Measurements from ENCODE around the gene SMG6. TPM values are rescaled to one million over a fixed set of nuclear protein-coding genes. Genes with fewer than 3 reads are reported as not detected.

SMG6 gene
- total and polyA plus RNA-seq, 2 of the 8 experiments (the other 6 are each of a cell fraction or from before 2014, with no cell fraction given), result 18.5 to 25.2 TPM

DNA sequence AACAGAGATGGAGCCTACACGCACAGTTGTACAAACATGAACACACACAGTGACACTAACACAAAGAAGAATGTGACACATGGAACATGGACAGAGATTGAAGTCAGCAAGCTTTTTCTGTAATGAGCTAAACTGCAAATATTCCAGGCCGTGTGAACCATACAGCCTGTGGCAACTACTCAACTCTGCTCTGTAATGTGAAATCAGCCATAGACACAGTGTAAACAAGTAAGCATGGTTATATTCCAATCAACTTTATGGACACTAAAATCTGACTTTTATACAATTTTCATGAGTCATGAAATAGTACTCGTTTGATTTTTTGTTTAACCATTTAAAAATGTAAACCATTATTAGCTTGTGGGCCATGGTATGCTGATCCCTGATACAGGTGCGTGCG lies 120.2 kb downstream of the SMG6 start (continued):
- TF ChIP-seq GTF2F1 (IDR thresholded peaks at IDR 0.05; ENCODE audit: borderline replicate concordance, low read depth, low read length) (no peak), CHD2 (IDR thresholded peaks at IDR 0.05; ENCODE audit: low read length) (no peak), GABPA (IDR thresholded peaks at IDR 0.05; ENCODE audit: borderline replicate concordance, insufficient read depth, low read length) (no peak)
- TF ChIP-seq, protein P1, sequence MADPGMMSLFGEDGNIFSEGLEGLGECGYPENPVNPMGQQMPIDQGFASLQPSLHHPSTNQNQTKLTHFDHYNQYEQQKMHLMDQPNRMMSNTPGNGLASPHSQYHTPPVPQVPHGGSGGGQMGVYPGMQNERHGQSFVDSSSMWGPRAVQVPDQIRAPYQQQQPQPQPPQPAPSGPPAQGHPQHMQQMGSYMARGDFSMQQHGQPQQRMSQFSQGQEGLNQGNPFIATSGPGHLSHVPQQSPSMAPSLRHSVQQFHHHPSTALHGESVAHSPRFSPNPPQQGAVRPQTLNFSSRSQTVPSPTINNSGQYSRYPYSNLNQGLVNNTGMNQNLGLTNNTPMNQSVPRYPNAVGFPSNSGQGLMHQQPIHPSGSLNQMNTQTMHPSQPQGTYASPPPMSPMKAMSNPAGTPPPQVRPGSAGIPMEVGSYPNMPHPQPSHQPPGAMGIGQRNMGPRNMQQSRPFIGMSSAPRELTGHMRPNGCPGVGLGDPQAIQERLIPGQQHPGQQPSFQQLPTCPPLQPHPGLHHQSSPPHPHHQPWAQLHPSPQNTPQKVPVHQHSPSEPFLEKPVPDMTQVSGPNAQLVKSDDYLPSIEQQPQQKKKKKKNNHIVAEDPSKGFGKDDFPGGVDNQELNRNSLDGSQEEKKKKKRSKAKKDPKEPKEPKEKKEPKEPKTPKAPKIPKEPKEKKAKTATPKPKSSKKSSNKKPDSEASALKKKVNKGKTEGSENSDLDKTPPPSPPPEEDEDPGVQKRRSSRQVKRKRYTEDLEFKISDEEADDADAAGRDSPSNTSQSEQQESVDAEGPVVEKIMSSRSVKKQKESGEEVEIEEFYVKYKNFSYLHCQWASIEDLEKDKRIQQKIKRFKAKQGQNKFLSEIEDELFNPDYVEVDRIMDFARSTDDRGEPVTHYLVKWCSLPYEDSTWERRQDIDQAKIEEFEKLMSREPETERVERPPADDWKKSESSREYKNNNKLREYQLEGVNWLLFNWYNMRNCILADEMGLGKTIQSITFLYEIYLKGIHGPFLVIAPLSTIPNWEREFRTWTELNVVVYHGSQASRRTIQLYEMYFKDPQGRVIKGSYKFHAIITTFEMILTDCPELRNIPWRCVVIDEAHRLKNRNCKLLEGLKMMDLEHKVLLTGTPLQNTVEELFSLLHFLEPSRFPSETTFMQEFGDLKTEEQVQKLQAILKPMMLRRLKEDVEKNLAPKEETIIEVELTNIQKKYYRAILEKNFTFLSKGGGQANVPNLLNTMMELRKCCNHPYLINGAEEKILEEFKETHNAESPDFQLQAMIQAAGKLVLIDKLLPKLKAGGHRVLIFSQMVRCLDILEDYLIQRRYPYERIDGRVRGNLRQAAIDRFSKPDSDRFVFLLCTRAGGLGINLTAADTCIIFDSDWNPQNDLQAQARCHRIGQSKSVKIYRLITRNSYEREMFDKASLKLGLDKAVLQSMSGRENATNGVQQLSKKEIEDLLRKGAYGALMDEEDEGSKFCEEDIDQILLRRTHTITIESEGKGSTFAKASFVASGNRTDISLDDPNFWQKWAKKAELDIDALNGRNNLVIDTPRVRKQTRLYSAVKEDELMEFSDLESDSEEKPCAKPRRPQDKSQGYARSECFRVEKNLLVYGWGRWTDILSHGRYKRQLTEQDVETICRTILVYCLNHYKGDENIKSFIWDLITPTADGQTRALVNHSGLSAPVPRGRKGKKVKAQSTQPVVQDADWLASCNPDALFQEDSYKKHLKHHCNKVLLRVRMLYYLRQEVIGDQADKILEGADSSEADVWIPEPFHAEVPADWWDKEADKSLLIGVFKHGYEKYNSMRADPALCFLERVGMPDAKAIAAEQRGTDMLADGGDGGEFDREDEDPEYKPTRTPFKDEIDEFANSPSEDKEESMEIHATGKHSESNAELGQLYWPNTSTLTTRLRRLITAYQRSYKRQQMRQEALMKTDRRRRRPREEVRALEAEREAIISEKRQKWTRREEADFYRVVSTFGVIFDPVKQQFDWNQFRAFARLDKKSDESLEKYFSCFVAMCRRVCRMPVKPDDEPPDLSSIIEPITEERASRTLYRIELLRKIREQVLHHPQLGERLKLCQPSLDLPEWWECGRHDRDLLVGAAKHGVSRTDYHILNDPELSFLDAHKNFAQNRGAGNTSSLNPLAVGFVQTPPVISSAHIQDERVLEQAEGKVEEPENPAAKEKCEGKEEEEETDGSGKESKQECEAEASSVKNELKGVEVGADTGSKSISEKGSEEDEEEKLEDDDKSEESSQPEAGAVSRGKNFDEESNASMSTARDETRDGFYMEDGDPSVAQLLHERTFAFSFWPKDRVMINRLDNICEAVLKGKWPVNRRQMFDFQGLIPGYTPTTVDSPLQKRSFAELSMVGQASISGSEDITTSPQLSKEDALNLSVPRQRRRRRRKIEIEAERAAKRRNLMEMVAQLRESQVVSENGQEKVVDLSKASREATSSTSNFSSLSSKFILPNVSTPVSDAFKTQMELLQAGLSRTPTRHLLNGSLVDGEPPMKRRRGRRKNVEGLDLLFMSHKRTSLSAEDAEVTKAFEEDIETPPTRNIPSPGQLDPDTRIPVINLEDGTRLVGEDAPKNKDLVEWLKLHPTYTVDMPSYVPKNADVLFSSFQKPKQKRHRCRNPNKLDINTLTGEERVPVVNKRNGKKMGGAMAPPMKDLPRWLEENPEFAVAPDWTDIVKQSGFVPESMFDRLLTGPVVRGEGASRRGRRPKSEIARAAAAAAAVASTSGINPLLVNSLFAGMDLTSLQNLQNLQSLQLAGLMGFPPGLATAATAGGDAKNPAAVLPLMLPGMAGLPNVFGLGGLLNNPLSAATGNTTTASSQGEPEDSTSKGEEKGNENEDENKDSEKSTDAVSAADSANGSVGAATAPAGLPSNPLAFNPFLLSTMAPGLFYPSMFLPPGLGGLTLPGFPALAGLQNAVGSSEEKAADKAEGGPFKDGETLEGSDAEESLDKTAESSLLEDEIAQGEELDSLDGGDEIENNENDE (IDR thresholded peaks at IDR 0.05; ENCODE audit: insufficient replicate concordance, low read length), result no peak
